HepG2 (cell line): Measurements from ENCODE around the gene ENO4. TPM values are rescaled to one million over a fixed set of nuclear protein-coding genes. Genes with fewer than 3 reads are reported as not detected.

ENCODE experiments used
- ATAC-seq: fragments of 200-7000 bp; cut with Tn5 transposase; 3 replicates; pipeline ENCODE4 v1.9.1; 2020; ENCODE audit warnings: mild to moderate bottlenecking, moderate library complexity
- BruUV-seq: library from RNA; stranded (reverse); fragments of 400-500 nt; replicated peaks from 2 replicates; lab custom pipeline; 2021; lab: Mats Ljungman, UMichigan
- CTCF ChIA-PET: fragments of 300-600 bp; formaldehyde crosslinking; extraction: SDS; loops from one replicate; lab custom pipeline; 2021; ENCODE audit warnings: low total read pairs, inconsistent platforms, low intra/inter-chr PET ratio; lab: Yijun Ruan, JAX
- POLR2A ChIA-PET: fragments of 350-600 bp; sonication (Branson Sonifier 250); formaldehyde crosslinking; loops from one replicate; lab custom pipeline; 2020; ENCODE audit warnings: antibody characterized with exemption, inconsistent platforms; lab: Yijun Ruan, JAX
- DNase-seq: peaks from one replicate; pipeline ENCODE4 v3.0.0-alpha.2; 2015; ENCODE audit warnings: low spot score
- FAIRE-seq: peaks from 3 replicates; lab custom pipeline; 2011; peaks lifted over from hg19 to GRCh38; lab: Jason Lieb, UNC
- H2AFZ ChIP-seq: one replicate; pipeline ENCODE4 v1.6.1; 2011; ENCODE audit warnings: low read length, inconsistent platforms
- H3K27ac ChIP-seq: fragments of 300-600 bp; 3 replicates; pipeline ENCODE4 v1.8.0; 2011; ENCODE audit warnings: mixed run types, mild to moderate bottlenecking, mixed read lengths, low read length, inconsistent platforms; ENCODE audit not compliant: insufficient read depth; ENCODE audit errors: extremely low read length
- H3K27me3 ChIP-seq, 2 experiments: fragments of 200-600 bp in 1 of 2; 2 replicates in 1 of 2; 3 replicates in 1 of 2; pipeline versions ENCODE4 v1.6.0 to v1.8.0; 2011; ENCODE audit warnings: low read length in 2 of 2, mild to moderate bottlenecking in 2 of 2, moderate library complexity in 2 of 2, inconsistent platforms in 1 of 2; ENCODE audit not compliant: insufficient read depth in 2 of 2, control insufficient read depth in 1 of 2
- H3K36me3 ChIP-seq, 2 experiments: fragments of 200-600 bp in 1 of 2; replicated peaks in 1 of 2; 2 replicates in 1 of 2; 3 replicates in 1 of 2; pipeline versions ENCODE4 v1.5.1 to v1.8.0; 2011; ENCODE audit warnings: low read length in 2 of 2, inconsistent platforms in 1 of 2; ENCODE audit not compliant: insufficient read depth in 2 of 2, control insufficient read depth in 1 of 2
- H3K4me1 ChIP-seq: 2 replicates; pipeline ENCODE4 v1.5.1; 2012; ENCODE audit warnings: low read length, inconsistent platforms; ENCODE audit not compliant: insufficient read depth
- H3K4me2 ChIP-seq: 2 replicates; pipeline ENCODE4 v1.6.0; 2011; ENCODE audit warnings: low read depth, low read length, inconsistent platforms
- H3K4me3 ChIP-seq, 3 experiments: fragments of 200-600 bp in 1 of 3; sonication (generic), shearing (Covaris generic) in 1 of 3; replicated peaks in 1 of 3; 2 replicates each; pipeline ENCODE4 v1.5.1; 2011 to 2016; ENCODE audit warnings: low read length in 3 of 3, inconsistent platforms in 2 of 3, low read depth in 2 of 3, mild to moderate bottlenecking in 2 of 3, control low read depth in 1 of 3, mixed read lengths in 1 of 3; ENCODE audit not compliant: insufficient read depth in 1 of 3
- H3K79me2 ChIP-seq: one replicate; pipeline ENCODE4 v1.6.1; 2011; ENCODE audit warnings: low read length, inconsistent platforms; ENCODE audit not compliant: insufficient read depth
- H3K9ac ChIP-seq: 2 replicates; pipeline ENCODE4 v1.6.0; 2011; ENCODE audit warnings: mild to moderate bottlenecking, low read depth, low read length, inconsistent platforms; ENCODE audit not compliant: insufficient read depth
- H3K9me3 ChIP-seq: 2 replicates; pipeline ENCODE4 v1.5.1; 2012; ENCODE audit warnings: mild to moderate bottlenecking, low read length
- H4K20me1 ChIP-seq: 2 replicates; pipeline ENCODE4 v1.6.0; 2011; ENCODE audit warnings: inconsistent platforms, mild to moderate bottlenecking, low read length, moderate library complexity; ENCODE audit not compliant: insufficient read depth
- CREB3 ChIP-seq: sonication (generic); formaldehyde crosslinking; IDR thresholded peaks from 2 replicates; pipeline ENCODE4 v1.5.0; 2020; ENCODE audit warnings: missing genetic modification reagents
- DPF2 ChIP-seq: sonication (generic); formaldehyde crosslinking; IDR thresholded peaks from 2 replicates; pipeline ENCODE4 v1.4.0; 2020; ENCODE audit warnings: mild to moderate bottlenecking, low read depth, missing genetic modification reagents, borderline replicate concordance
- FOSL1 ChIP-seq: sonication (generic); formaldehyde crosslinking; IDR thresholded peaks from 2 replicates; pipeline ENCODE4 v1.9.0; 2021; ENCODE audit warnings: missing genetic modification reagents, borderline replicate concordance
- NR1H2 ChIP-seq: sonication (generic); formaldehyde crosslinking; IDR thresholded peaks from 2 replicates; pipeline ENCODE4 v1.8.1; 2022; ENCODE audit warnings: low read depth, missing genetic modification reagents, borderline replicate concordance
- RAD51 ChIP-seq: fragments of 450-650 bp; IDR thresholded peaks from 2 replicates; pipeline ENCODE4 v1.6.1; 2016; ENCODE audit warnings: borderline replicate concordance
- TEAD3 ChIP-seq: optimal IDR thresholded peaks from 2 replicates; pipeline ENCODE3; 2016; ENCODE audit warnings: borderline replicate concordance
- ZBTB1 ChIP-seq: sonication (generic); formaldehyde crosslinking; IDR thresholded peaks from 2 replicates; pipeline ENCODE4 v1.4.0; 2020; ENCODE audit warnings: missing genetic modification reagents, borderline replicate concordance
- ZBTB7A ChIP-seq: sonication (generic); formaldehyde crosslinking; IDR thresholded peaks from 2 replicates; pipeline ENCODE4 v1.8.0; 2022; ENCODE audit warnings: mild to moderate bottlenecking, missing genetic modification reagents
- ZNF674 ChIP-seq: sonication (generic); formaldehyde crosslinking; IDR thresholded peaks from 2 replicates; pipeline ENCODE4 v1.5.0; 2020; ENCODE audit warnings: low read depth, mild to moderate bottlenecking, missing genetic modification reagents
- WGBS: methylation state at CpG from one replicate; pipeline ENCODE4 v1.1.6; 2017; ENCODE audit warnings: low lambda C conversion rate; 5-methylcytosine and 5-hydroxymethylcytosine counted together
- in situ Hi-C: cut with HindIII; loops from 2 replicates; pipeline ENCODE4 v1.10.0; 2017; ENCODE audit warnings: low pct_unique_long_range_greater_than_20kb; ENCODE audit not compliant: extremely low pct_ligation_motif_present
- intact Hi-C: fragments of 100-400 bp; cut with micrococcal nuclease; formaldehyde crosslinking; loops from one replicate; pipeline ENCODE4 v1.10.0; 2022; ENCODE audit not compliant: unreplicated experiment
- polyA plus RNA-seq, 8 experiments: library from polyadenylated mRNA; depleted of rRNA in 3 of 8; stranded (reverse) in 7 of 8; unstranded in 1 of 8; fragments of >200 nt; fragmentation: Illumina TruSeq in 4 of 8; extraction: Trizol in 4 of 8; gene quantifications; 2 replicates each; pipeline versions ENCODE4 v1.2.1 to v1.2.3, GENCODE V29; 2011 to 2016; ENCODE audit warnings: low read depth in 4 of 8, missing spikeins in 1 of 8, mixed read lengths in 1 of 8; ENCODE audit not compliant: insufficient read depth in 1 of 8
- total RNA-seq, 5 experiments: library from RNA; depleted of rRNA; stranded (reverse); fragments of >200 nt; fragmentation: Illumina TruSeq; extraction: Trizol; gene quantifications; 2 replicates each; pipeline ENCODE4 v1.2.3, GENCODE V29; 2016; ENCODE audit warnings: low read depth in 1 of 5

The ENO4 gene
- total and polyA plus RNA-seq, 2 of the 13 experiments (the other 11 are each of a cell fraction or from before 2014, with no cell fraction given), result not detected

- TF ChIP-seq CREB3, result no peak
Observed at GRCh38 chr10:116899626-116900025, 50.3 kb downstream of the ENO4 start (continued).

GRCh38 chr10:116905845-116906210 lies 56.5 kb downstream of the ENO4 start:
- H3K9ac ChIP-seq, result no peak overlapping the region
- in situ Hi-C loops, result no loop called here
- TF ChIP-seq NR1H2 (no peak), FOSL1 (CRISPR knock-in tag) (no peak), ZNF674 (CRISPR knock-in tag) (no peak), DPF2 (no peak), TEAD3 (CRISPR knock-in tag) (no peak), ZBTB1 (CRISPR knock-in tag) (no peak), RAD51 (no peak), ZBTB7A (CRISPR knock-in tag) (no peak), CREB3 (no peak)
- TF ChIP-seq, all 625 proteins: peak for 0
- no peaks in the 10 kb centered on the region for H3K79me2 ChIP-seq
- no peaks in the 10 kb centered on the region for H3K9me3 ChIP-seq
- no peaks in the 10 kb centered on the region for H4K20me1 ChIP-seq
- POLR2A ChIA-PET, result no interaction called here
- H3K27ac ChIP-seq, result no peak overlapping the region
- H3K4me2 ChIP-seq, result no peak overlapping the region
- no peak overlapping the region for H3K4me3 ChIP-seq
- CTCF ChIA-PET, result no interaction called here
- 100% methylated on average over 3 of the region's 3 CpGs for WGBS
- H3K36me3 ChIP-seq, result peaks cover 7 to 32% of the 10 kb centered on the region in 2 experiments; a peak in 4 of 5 replicates
- FAIRE-seq (no peak), DNase-seq (no peak), ATAC-seq (no peak)
- no TSS peak for BruUV-seq
- no peaks in the 10 kb centered on the region for H3K4me1 ChIP-seq
- H3K27me3 ChIP-seq, result no peaks in the 10 kb centered on the region
- no peak overlapping the region for H2AFZ ChIP-seq
- intact Hi-C loops, result no loop called here
